Colonic mucosa (tissue), 4 donors: ENCODE results near the gene TACSTD2. TPM values are rescaled to one million over a fixed set of nuclear protein-coding genes. Genes with fewer than 3 reads are reported as not detected.

ENCODE experiments used
- DNase-seq: peaks from one replicate; pipeline ENCODE4 v3.0.0-alpha.2; 2020
- H3K27ac ChIP-seq: fragments of 200-600 bp; one replicate; pipeline ENCODE4 v1.8.0; 2021
- H3K27me3 ChIP-seq: fragments of 200-600 bp; one replicate; pipeline ENCODE4 v1.8.0; 2021
- H3K36me3 ChIP-seq: fragments of 200-600 bp; one replicate; pipeline ENCODE4 v1.8.0; 2021
- H3K4me1 ChIP-seq: fragments of 200-600 bp; one replicate; pipeline ENCODE4 v1.8.0; 2021; ENCODE audit warnings: mild to moderate bottlenecking
- H3K4me3 ChIP-seq: fragments of 200-600 bp; one replicate; pipeline ENCODE4 v1.8.0; 2021
- H3K9ac ChIP-seq, 2 donors: one replicate each; pipeline ENCODE4 v1.7.0; 2013; ENCODE audit warnings: control low read depth in 2 of 2, low read depth in 2 of 2, low read length in 2 of 2
- H3K9me3 ChIP-seq: fragments of 200-600 bp; one replicate; pipeline ENCODE4 v1.8.0; 2021
- CTCF ChIP-seq: fragments of 200-600 bp; IDR thresholded peaks from one replicate; pipeline ENCODE4 v1.8.0; 2022; ENCODE audit warnings: antibody characterized with exemption, mild to moderate bottlenecking
- intact Hi-C: fragments of 100-400 bp; cut with DNase I; formaldehyde crosslinking; loops from one replicate; pipeline ENCODE4 v1.14.1; 2022
- total RNA-seq, 2 donors: library from RNA; stranded (reverse); fragmentation: NEBNext Ultra II Directional in 1 of 2; extraction: Animal tissue kit (Norgen Biotek cat#: 25700) in 1 of 2; gene quantifications; one replicate each; pipeline ENCODE4 v1.2.1, GENCODE V29; 2021
- donor health status: healthy.
- donor health status: DM: no; HTN: no; CAD: no.
- donor health status: DM: no; HTN: no; CAD: no.

The TACSTD2 gene
- total RNA-seq, 2 donors from 2014 or later = 0.52 to 1.2 TPM

DNA sequence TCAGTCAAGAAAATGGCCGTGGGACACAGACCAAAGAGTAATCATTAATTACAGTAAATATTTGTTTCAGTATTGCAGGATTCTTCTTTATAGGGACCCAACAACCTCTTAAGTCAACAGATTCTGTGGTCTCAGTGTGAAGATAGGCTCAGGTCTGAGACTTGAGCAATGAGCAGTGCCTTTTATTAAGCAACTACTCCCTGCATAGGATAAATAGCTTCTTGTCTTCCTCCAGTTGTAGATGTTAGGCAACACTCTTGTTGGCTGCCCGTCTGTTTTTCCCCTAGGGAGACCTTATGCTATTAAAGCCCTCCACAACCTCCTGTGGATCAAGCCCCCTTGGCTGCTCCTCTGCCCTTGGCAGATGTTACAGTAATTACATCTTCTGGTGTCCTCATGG lies 28.7 kb downstream of the TACSTD2 start:
- no peaks in the 10 kb centered on the region for H3K27me3 ChIP-seq
- no peaks in the 10 kb centered on the region for H3K36me3 ChIP-seq
- intact Hi-C loops = loop anchor here (10.0 kb wide), 1 partner anchor 106 kb away; no protein-coding TSS in a partner anchor
- H3K4me1 ChIP-seq = no peaks in the 10 kb centered on the region
- no peaks in the 10 kb centered on the region for H3K9me3 ChIP-seq
- no peak overlapping the region for H3K4me3 ChIP-seq
- no peak overlapping the region for H3K9ac ChIP-seq
- TF ChIP-seq CTCF = no peak
- no peak for DNase-seq
- no peak overlapping the region for H3K27ac ChIP-seq

DNA sequence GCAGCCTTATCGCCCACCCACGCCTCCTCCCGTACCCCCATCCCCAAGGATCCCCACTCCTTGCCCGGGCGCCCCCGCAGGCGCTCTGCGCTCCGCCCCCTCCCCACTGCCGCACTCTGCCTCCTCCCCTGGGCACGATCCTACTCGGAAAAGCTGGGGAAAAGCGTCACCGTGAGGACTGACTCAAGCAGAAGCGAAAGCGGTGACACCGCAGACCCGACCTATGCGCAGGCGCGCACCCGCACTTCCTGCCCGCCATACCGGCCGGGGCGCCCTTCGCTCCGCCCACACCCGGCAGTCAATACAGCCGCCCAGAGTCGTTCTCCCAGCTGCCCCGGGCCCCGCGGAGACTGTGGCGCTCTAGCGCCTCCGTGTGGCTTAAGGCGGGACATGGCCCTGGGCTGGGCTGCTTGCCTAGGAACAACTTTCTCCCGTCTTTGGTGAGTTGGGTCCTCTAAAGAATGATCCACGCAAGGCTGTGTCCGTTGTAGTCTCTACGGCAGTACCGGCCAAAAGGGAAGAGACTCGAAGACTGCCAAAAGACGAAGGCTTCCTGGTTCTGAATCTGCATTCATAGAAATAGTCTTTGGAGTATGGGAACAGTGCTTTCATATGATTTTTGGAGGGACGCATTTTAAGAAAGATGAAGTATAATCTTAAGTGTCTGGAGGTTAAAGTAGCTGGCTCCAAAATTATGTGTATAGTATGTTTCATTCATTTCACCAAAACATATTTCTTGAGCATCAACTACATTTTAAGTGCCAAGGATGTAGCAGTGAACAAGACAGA lies 30.3 kb downstream of the TACSTD2 start, which contains the start of gene OMA1:
TSS of gene OMA1 (minus strand) at position 207 of the 789 bp plus-strand sequence. CDS start 7,432 bp downstream, outside the sequence.
- Histone ChIP-seq H3K27me3 (no peaks in the 10 kb centered on the region), H3K27ac (peak within 1 kb of the TSS; percentile 98), H3K9ac (peak within 1 kb of the TSS; percentile 67 to 85), H3K4me1 (no peaks in the 10 kb centered on the region), H3K9me3 (no peaks in the 10 kb centered on the region), H3K36me3 (no peaks in the 10 kb centered on the region), H3K4me3 (peak within 1 kb of the TSS; percentile 80)
- intact Hi-C loops = loop anchor here (2.0 to 10.0 kb wide), 2 partner anchors 32 to 108 kb away; no protein-coding TSS in a partner anchor
- peak; percentile 92 for TF ChIP-seq CTCF
- peak; percentile 97 for DNase-seq

DNA sequence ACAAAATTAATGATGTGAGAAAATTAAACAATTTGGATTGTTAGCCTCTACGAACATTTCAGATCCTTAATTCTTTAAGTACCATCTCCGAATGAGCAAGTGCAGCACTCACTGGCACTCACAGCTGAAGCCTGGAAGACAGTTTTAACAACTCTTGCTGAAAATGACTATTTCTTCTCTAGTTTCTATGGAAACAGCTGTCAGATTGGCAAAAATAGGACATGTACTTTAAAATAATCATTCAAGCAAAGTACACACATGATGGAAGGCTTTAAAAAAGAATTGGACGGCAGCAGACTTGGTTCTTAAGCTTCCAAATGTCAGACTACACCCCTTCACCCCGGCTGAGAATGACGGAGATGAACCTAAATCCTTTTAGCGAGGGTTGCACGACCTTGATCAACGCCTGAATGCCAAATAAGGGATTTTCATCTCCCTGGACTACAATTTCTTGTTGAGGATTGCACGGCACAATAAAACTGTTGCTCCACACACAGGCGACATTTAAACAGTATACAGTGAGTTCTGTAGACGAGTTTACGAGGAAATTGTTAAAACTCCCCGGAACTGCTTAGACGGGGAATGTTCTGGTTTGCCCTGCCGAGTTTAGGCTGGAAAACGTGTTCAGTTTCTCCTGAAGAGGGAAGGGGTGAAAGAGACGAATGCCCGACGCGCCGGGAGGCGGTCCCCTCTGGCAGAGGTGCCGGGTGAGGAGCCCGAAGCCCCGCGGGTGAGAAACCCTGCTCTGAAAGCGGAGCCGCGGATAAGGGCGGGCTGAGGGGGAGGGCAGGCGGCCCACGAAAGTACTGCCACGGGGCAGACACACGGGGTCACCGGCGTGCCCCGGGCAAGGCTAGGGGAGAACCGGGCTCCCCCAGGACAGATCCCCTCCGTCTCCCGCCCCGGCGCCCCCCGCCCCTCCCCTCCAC lies 31.2 kb downstream of the TACSTD2 start:
- Histone ChIP-seq H3K9ac (peak overlapping the region; percentile 67 to 85), H3K9me3 (no peaks in the 10 kb centered on the region), H3K27ac (peak overlapping the region; percentile 98), H3K27me3 (no peaks in the 10 kb centered on the region), H3K4me3 (peak overlapping the region; percentile 80), H3K4me1 (no peaks in the 10 kb centered on the region), H3K36me3 (no peaks in the 10 kb centered on the region)
- DNase-seq = peak; percentile 77
- intact Hi-C loops = loop anchor here (2.0 to 10.0 kb wide), 2 partner anchors 31 to 109 kb away; no protein-coding TSS in a partner anchor
- no peak for TF ChIP-seq CTCF

DNA sequence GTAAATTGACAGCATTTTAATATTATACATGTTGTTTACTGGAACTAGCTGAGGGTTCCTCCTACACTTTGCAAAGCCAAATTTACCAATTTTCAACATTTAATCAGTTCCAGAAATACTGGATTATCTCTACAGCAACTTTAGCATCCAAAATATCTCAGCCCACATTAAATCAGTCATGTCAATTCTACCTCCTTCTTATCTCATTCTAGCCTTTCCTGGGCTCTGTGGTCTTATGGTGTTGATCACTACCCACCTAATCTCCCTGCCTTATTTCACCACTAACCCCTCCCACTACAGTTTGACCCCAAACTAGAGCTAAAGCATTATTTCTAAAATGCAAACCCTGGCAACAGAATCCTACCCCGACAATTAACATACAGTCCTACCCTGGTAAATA lies 33.8 kb downstream of the TACSTD2 start:
- Histone ChIP-seq H3K4me3 (no peak overlapping the region), H3K9ac (no peak overlapping the region), H3K27me3 (no peaks in the 10 kb centered on the region), H3K4me1 (no peaks in the 10 kb centered on the region), H3K9me3 (no peaks in the 10 kb centered on the region), H3K36me3 (no peaks in the 10 kb centered on the region), H3K27ac (no peak overlapping the region)
- DNase-seq = no peak
- no peak for TF ChIP-seq CTCF
- intact Hi-C loops = loop anchor here (10.0 kb wide), 1 partner anchor 112 kb away; no protein-coding TSS in a partner anchor

DNA sequence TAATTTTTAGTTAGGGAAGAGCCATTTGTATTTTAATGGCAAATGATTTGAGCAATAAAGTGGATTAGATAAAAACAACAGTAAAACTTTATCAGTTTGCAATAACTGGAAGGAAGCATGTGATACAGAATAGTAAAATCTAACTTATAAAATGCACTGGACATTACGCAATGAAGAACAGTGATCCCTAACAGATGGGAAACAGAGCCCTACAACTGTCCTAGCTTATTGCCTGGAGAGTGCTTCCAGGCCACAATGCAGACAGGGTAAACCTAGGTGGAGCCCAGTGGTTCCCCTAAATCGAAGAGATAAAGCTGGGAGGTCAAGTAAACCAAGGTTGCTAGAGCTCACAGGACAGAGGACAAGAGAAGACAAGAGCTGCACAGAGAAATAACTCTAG lies 37.5 kb downstream of the TACSTD2 start:
- no peak overlapping the region for H3K4me3 ChIP-seq
- no peaks in the 10 kb centered on the region for H3K36me3 ChIP-seq
- no peaks in the 10 kb centered on the region for H3K9me3 ChIP-seq
- no peak overlapping the region for H3K9ac ChIP-seq
- no peaks in the 10 kb centered on the region for H3K4me1 ChIP-seq
- H3K27me3 ChIP-seq = no peaks in the 10 kb centered on the region
- H3K27ac ChIP-seq = no peak overlapping the region
- intact Hi-C loops = no loop called here
- TF ChIP-seq CTCF = no peak
- no peak for DNase-seq
